Osteoblast (primary cell): ENCODE results near the gene CFLAR. TPM values are rescaled to one million over a fixed set of nuclear protein-coding genes. Genes with fewer than 3 reads are reported as not detected.
A peak's percentile ranks its signal among the peaks of the same experiment; 100 is the strongest.
"Not testable (repeated sequence)": the region's sequence is repeated elsewhere in the genome, so short reads cannot be mapped to it uniquely, and the experiment has no call there.

Experiments used
- DNase-seq: peaks from one replicate; pipeline ENCODE4 v3.0.0; 2011; ENCODE audit warnings: low spot score, mixed read lengths; ENCODE audit not compliant: insufficient read length; ENCODE audit errors: missing footprints
- H2AFZ ChIP-seq: 2 replicates; pipeline ENCODE4 v1.6.0; 2011; ENCODE audit warnings: mild to moderate bottlenecking, low read length
- H3K27ac ChIP-seq: 2 replicates; pipeline ENCODE4 v1.5.1; 2011; ENCODE audit warnings: mild to moderate bottlenecking, low read depth, low read length, moderate library complexity
- H3K27me3 ChIP-seq: 2 replicates; pipeline ENCODE4 v1.6.0; 2012; ENCODE audit warnings: mild to moderate bottlenecking, control low read depth, inconsistent platforms, low read length, moderate library complexity; ENCODE audit not compliant: insufficient read depth
- H3K36me3 ChIP-seq: 2 replicates; pipeline ENCODE4 v1.5.1; 2011; ENCODE audit warnings: mild to moderate bottlenecking, low read length, control low read depth, moderate library complexity; ENCODE audit not compliant: insufficient read depth
- H3K4me1 ChIP-seq: 2 replicates; pipeline ENCODE4 v1.5.1; 2011; ENCODE audit warnings: mild to moderate bottlenecking, low read length, control low read depth, moderate library complexity; ENCODE audit not compliant: insufficient read depth
- H3K4me2 ChIP-seq: 2 replicates; pipeline ENCODE4 v1.6.0; 2011; ENCODE audit warnings: mild to moderate bottlenecking, low read length; ENCODE audit not compliant: insufficient read depth
- H3K4me3 ChIP-seq: fragments of 200-600 bp; sonication (generic); 3 replicates; pipeline ENCODE4 v1.5.1; 2012; ENCODE audit warnings: mild to moderate bottlenecking, low read length, inconsistent platforms; ENCODE audit not compliant: insufficient read depth
- H3K79me2 ChIP-seq: 2 replicates; pipeline ENCODE4 v1.6.0; 2012; ENCODE audit warnings: mild to moderate bottlenecking, low read length, control low read depth, inconsistent platforms; ENCODE audit not compliant: insufficient read depth
- H3K9me3 ChIP-seq: 2 replicates; pipeline ENCODE4 v1.5.1; 2011; ENCODE audit warnings: low read depth, low read length, control low read depth
- H4K20me1 ChIP-seq: 2 replicates; pipeline ENCODE4 v1.6.0; 2012; ENCODE audit warnings: mild to moderate bottlenecking, low read length, control low read depth; ENCODE audit not compliant: insufficient read depth
- total RNA-seq: library from RNA; depleted of rRNA; stranded (reverse); fragments of >200 nt; gene quantifications from 2 replicates; pipeline ENCODE4 v1.2.3, GENCODE V29; 2012
- TF ChIP-seq, protein P1 (sequence below): IDR thresholded peaks from 2 replicates; pipeline ENCODE4 v1.5.1; 2011; ENCODE audit warnings: mild to moderate bottlenecking, low read depth, low read length, moderate library complexity; ENCODE audit errors: extremely low read depth

CFLAR gene
- total RNA-seq, 1 donor: 78.9 TPM

DNA sequence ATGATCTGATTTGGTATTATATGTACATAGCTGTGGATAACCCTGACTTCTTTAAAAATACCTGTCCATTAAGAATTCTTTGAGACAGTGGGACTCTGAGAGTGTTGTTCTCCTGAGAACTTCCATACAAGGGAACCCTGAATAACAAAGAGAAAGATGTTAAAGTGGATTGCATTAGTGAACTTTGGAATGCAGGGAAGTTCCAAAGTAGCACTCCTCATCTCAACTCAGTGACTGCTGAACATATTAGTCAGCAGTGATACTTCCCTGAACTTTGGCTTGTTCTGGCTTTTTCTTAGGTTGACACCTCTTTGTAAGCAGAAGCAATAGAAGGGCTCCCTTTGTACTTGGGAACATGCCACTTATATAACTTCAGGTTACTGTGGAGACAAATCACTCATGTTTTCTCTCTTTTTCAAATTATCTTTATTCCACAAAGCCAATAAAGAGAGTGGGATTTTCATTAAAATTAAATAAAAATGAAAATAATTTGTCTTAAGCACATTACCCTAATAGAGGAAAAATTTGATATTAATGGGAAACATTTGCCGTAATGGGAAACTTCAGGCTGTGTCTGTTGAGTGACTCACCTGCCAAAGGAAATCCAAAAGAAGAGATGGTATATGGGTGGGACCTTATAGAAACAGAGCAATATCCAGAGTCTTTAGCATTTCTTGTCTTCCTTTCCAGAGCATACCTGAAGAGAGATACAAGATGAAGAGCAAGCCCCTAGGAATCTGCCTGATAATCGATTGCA, 33.3 kb downstream of the CFLAR start:
- Histone ChIP-seq H3K27ac (peak overlapping the region; percentile 100), H3K4me3 (peak overlapping the region; percentile 30), H3K79me2 (peaks cover 23% of the 10 kb centered on the region), H3K9me3 (no peaks in the 10 kb centered on the region), H4K20me1 (no peaks in the 10 kb centered on the region), H3K4me1 (peaks cover 45% of the 10 kb centered on the region), H3K36me3 (peaks cover 37% of the 10 kb centered on the region), H3K4me2 (peak overlapping the region; percentile 73), H3K27me3 (no peaks in the 10 kb centered on the region), H2AFZ (no peak overlapping the region)
- TF ChIP-seq, protein P1, sequence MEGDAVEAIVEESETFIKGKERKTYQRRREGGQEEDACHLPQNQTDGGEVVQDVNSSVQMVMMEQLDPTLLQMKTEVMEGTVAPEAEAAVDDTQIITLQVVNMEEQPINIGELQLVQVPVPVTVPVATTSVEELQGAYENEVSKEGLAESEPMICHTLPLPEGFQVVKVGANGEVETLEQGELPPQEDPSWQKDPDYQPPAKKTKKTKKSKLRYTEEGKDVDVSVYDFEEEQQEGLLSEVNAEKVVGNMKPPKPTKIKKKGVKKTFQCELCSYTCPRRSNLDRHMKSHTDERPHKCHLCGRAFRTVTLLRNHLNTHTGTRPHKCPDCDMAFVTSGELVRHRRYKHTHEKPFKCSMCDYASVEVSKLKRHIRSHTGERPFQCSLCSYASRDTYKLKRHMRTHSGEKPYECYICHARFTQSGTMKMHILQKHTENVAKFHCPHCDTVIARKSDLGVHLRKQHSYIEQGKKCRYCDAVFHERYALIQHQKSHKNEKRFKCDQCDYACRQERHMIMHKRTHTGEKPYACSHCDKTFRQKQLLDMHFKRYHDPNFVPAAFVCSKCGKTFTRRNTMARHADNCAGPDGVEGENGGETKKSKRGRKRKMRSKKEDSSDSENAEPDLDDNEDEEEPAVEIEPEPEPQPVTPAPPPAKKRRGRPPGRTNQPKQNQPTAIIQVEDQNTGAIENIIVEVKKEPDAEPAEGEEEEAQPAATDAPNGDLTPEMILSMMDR: no peak
- DNase-seq: peak; percentile 69

DNA sequence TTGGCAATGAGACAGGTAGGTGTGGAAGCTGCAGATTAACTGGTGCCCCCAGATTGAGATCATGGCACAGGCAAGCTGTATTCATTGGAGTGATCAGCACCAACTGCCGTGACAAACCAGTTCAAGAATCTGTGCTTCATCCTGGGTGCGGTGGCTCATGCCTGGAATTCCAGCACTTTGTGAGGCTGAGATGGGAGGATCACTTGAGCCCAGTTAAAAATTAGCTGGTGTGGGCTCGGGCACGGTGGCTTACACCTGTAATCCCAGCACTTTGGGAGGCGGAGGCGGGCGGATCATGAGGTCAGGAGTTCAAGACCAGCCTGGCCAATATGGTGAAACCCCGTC, 33.8 kb downstream of the CFLAR start:
- H4K20me1 ChIP-seq, DNase-seq, H2AFZ ChIP-seq, H3K27me3 ChIP-seq, H3K9me3 ChIP-seq: not testable (repeated sequence)
- H3K4me2 ChIP-seq: peak overlapping the region; percentile 73
- H3K36me3 ChIP-seq: peaks cover 39% of the 10 kb centered on the region
- peaks cover 25% of the 10 kb centered on the region for H3K79me2 ChIP-seq
- peak overlapping the region; percentile 30 for H3K4me3 ChIP-seq
- peaks cover 45% of the 10 kb centered on the region for H3K4me1 ChIP-seq
- H3K27ac ChIP-seq: peak overlapping the region; percentile 100

DNA sequence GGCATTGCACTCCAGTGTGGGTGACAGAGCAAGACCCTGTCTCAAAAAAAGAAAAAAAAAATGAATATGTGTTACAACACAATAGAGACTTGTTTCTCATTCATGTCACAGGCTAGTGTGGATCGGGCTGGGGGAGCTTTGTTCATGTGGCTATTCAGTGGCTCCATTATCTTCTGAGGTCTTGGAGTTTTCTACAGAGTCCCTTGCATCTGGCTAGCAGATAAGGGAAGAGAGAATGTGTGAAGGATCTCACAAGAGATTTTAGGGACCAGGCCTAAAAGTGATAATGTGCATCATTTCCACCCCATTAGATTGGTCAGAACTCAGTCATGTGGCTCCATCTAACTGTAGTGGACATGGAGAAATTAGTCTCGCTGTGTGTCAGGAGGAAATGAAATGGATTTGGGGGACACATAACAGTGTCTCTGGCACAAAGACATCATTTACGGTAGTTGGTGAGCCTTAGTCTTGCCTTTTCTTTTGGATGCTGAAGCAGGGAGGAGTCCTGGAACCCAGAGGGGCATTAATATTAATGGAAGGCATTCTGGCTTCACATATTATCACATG, 34.6 kb downstream of the CFLAR start:
- Histone ChIP-seq H3K27ac (peak overlapping the region; percentile 100), H3K4me3 (peak overlapping the region; percentile 30), H4K20me1 (no peaks in the 10 kb centered on the region), H3K79me2 (peaks cover 28% of the 10 kb centered on the region), H2AFZ (no peak overlapping the region), H3K4me1 (peaks cover 45% of the 10 kb centered on the region), H3K9me3 (no peaks in the 10 kb centered on the region), H3K27me3 (no peaks in the 10 kb centered on the region), H3K36me3 (peaks cover 36% of the 10 kb centered on the region), H3K4me2 (peak overlapping the region; percentile 79)
- TF ChIP-seq, protein P1: no peak
- DNase-seq: no peak

DNA sequence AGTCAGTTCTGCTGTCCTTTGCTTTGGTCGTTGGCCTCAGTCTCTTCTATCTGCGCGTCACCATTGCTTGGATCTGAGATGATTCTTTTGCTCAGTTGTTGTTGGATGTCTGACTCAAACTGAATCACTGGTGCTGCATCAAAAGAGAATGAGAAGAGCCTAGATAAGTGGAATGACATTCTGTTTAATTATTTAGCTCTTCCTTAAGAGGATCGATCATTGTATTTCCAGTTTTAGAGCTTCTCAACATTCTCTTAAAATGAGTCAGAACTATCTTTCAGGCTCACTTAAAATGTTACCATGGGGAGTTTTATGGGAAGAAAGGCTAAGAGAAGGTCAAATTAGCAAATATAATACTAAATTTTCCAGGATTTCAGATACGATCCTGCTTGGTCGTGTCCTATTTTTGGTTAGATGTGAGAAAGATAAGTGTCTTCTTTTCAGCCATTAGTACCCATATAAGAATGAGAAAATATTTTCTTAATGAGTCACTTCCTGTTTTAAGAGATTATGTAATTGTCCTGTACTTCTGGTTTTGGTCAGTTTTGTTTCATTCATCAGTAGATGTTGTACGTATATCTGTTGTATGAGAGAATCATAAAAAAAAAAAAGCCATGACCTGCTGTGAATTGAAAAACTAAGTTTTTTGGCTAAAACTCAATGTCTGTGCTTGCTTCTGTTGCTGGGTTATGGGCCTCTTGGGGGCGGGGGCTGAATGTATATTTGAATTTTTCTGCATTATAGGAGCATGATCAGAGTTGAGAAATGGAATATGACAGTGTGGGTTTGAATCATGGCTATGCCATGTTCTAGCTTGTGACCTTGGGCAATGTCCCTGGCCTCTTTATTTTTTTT, 35.4 kb downstream of the CFLAR start:
- DNase-seq: no peak
- TF ChIP-seq, protein P1: no peak
- no peaks in the 10 kb centered on the region for H4K20me1 ChIP-seq
- H3K4me3 ChIP-seq: peak overlapping the region; percentile 30
- no peaks in the 10 kb centered on the region for H3K27me3 ChIP-seq
- peak overlapping the region; percentile 79 for H3K4me2 ChIP-seq
- H2AFZ ChIP-seq: no peak overlapping the region
- H3K9me3 ChIP-seq: no peaks in the 10 kb centered on the region
- peaks cover 33% of the 10 kb centered on the region for H3K79me2 ChIP-seq
- peaks cover 45% of the 10 kb centered on the region for H3K4me1 ChIP-seq
- H3K27ac ChIP-seq: peak overlapping the region; percentile 100
- H3K36me3 ChIP-seq: peaks cover 42% of the 10 kb centered on the region
